Measurements from ENCODE around the gene GPI. TPM values are rescaled to one million over a fixed set of nuclear protein-coding genes. Genes with fewer than 3 reads are reported as not detected.
A peak's percentile ranks its signal among the peaks of the same experiment; 100 is the strongest.

The GPI gene
- total and polyA plus RNA-seq, 9 of the 15 experiments (the other 6 are each of a cell fraction or from before 2014, with no cell fraction given): 88.3 to 358 (median 122) TPM

- TF ChIP-seq GTF3C2 (IDR thresholded peaks at IDR 0.05; ENCODE audit: borderline replicate concordance, extremely low read depth, insufficient read length) (no peak), ZKSCAN8 (CRISPR knock-in tag; IDR thresholded peaks at IDR 0.05) (no peak), BRF2 (IDR thresholded peaks at IDR 0.05; ENCODE audit: borderline replicate concordance, insufficient read depth, insufficient read length) (no peak), POLR2AphosphoS5 (IDR thresholded peaks at IDR 0.05; ENCODE audit: control insufficient read depth, insufficient read depth, low read depth, low read length) (0 out of 2 replicates have a peak, but pooled peaks have one; percentile 4), ZNF57 (CRISPR knock-in tag; IDR thresholded peaks at IDR 0.05) (no peak), NCOA4 (IDR thresholded peaks at IDR 0.05; ENCODE audit: partially characterized antibody) (no peak), CREBBP (IDR thresholded peaks at IDR 0.05; ENCODE audit: low read depth, low read length) (no peak)
- TF ChIP-seq, protein P1, sequence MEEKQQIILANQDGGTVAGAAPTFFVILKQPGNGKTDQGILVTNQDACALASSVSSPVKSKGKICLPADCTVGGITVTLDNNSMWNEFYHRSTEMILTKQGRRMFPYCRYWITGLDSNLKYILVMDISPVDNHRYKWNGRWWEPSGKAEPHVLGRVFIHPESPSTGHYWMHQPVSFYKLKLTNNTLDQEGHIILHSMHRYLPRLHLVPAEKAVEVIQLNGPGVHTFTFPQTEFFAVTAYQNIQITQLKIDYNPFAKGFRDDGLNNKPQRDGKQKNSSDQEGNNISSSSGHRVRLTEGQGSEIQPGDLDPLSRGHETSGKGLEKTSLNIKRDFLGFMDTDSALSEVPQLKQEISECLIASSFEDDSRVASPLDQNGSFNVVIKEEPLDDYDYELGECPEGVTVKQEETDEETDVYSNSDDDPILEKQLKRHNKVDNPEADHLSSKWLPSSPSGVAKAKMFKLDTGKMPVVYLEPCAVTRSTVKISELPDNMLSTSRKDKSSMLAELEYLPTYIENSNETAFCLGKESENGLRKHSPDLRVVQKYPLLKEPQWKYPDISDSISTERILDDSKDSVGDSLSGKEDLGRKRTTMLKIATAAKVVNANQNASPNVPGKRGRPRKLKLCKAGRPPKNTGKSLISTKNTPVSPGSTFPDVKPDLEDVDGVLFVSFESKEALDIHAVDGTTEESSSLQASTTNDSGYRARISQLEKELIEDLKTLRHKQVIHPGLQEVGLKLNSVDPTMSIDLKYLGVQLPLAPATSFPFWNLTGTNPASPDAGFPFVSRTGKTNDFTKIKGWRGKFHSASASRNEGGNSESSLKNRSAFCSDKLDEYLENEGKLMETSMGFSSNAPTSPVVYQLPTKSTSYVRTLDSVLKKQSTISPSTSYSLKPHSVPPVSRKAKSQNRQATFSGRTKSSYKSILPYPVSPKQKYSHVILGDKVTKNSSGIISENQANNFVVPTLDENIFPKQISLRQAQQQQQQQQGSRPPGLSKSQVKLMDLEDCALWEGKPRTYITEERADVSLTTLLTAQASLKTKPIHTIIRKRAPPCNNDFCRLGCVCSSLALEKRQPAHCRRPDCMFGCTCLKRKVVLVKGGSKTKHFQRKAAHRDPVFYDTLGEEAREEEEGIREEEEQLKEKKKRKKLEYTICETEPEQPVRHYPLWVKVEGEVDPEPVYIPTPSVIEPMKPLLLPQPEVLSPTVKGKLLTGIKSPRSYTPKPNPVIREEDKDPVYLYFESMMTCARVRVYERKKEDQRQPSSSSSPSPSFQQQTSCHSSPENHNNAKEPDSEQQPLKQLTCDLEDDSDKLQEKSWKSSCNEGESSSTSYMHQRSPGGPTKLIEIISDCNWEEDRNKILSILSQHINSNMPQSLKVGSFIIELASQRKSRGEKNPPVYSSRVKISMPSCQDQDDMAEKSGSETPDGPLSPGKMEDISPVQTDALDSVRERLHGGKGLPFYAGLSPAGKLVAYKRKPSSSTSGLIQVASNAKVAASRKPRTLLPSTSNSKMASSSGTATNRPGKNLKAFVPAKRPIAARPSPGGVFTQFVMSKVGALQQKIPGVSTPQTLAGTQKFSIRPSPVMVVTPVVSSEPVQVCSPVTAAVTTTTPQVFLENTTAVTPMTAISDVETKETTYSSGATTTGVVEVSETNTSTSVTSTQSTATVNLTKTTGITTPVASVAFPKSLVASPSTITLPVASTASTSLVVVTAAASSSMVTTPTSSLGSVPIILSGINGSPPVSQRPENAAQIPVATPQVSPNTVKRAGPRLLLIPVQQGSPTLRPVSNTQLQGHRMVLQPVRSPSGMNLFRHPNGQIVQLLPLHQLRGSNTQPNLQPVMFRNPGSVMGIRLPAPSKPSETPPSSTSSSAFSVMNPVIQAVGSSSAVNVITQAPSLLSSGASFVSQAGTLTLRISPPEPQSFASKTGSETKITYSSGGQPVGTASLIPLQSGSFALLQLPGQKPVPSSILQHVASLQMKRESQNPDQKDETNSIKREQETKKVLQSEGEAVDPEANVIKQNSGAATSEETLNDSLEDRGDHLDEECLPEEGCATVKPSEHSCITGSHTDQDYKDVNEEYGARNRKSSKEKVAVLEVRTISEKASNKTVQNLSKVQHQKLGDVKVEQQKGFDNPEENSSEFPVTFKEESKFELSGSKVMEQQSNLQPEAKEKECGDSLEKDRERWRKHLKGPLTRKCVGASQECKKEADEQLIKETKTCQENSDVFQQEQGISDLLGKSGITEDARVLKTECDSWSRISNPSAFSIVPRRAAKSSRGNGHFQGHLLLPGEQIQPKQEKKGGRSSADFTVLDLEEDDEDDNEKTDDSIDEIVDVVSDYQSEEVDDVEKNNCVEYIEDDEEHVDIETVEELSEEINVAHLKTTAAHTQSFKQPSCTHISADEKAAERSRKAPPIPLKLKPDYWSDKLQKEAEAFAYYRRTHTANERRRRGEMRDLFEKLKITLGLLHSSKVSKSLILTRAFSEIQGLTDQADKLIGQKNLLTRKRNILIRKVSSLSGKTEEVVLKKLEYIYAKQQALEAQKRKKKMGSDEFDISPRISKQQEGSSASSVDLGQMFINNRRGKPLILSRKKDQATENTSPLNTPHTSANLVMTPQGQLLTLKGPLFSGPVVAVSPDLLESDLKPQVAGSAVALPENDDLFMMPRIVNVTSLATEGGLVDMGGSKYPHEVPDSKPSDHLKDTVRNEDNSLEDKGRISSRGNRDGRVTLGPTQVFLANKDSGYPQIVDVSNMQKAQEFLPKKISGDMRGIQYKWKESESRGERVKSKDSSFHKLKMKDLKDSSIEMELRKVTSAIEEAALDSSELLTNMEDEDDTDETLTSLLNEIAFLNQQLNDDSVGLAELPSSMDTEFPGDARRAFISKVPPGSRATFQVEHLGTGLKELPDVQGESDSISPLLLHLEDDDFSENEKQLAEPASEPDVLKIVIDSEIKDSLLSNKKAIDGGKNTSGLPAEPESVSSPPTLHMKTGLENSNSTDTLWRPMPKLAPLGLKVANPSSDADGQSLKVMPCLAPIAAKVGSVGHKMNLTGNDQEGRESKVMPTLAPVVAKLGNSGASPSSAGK (IDR thresholded peaks at IDR 0.05): peak; percentile 82
Measured at GRCh38 chr19:34359140-34359953, 5.6 kb upstream of the GPI start (continued).

All from K562 (cell line).